Right lobe of liver (tissue), 6 donors: Measurements from ENCODE around the gene RIPK4. TPM values are rescaled to one million over a fixed set of nuclear protein-coding genes. Genes with fewer than 3 reads are reported as not detected.

ENCODE experiments used
- ATAC-seq, 4 donors: fragments of 200-7000 bp; cut with Tn5 transposase; one replicate each; pipeline ENCODE4 v1.9.1; 2020; ENCODE audit warnings: mild to moderate bottlenecking in 4 of 4, moderate library complexity in 4 of 4
- DNase-seq, 3 donors: peaks; one replicate each; pipeline ENCODE4 v3.0.0-alpha.2; 2020
- H3K27ac ChIP-seq, 3 donors: fragments of 200-600 bp; one replicate each; pipeline ENCODE4 v1.8.0; 2022
- H3K27me3 ChIP-seq, 2 donors: fragments of 200-600 bp; one replicate each; pipeline ENCODE4 v1.8.0; 2022
- H3K36me3 ChIP-seq, 4 donors: fragments of 200-600 bp; sonication (generic) in 1 of 4; one replicate each; pipeline versions ENCODE4 v1.5.1 to v1.8.0; 2017 to 2022; ENCODE audit warnings: control low read depth in 1 of 4
- H3K4me1 ChIP-seq, 4 donors: fragments of 200-600 bp; sonication (generic) in 1 of 4; one replicate each; pipeline versions ENCODE4 v1.5.1 to v1.8.0; 2017 to 2022; ENCODE audit warnings: control low read depth in 1 of 4
- H3K4me3 ChIP-seq, 3 donors: fragments of 200-600 bp; one replicate each; pipeline ENCODE4 v1.8.0; 2022
- H3K9me3 ChIP-seq, 4 donors: fragments of 200-600 bp; sonication (generic) in 1 of 4; one replicate each; pipeline versions ENCODE4 v1.5.1 to v1.8.0; 2017 to 2022; ENCODE audit warnings: control low read depth in 1 of 4
- POLR2A ChIP-seq: fragments of 450-650 bp; IDR thresholded peaks from one replicate; pipeline ENCODE4 v1.6.1; 2017; ENCODE audit warnings: antibody characterized with exemption, mild to moderate bottlenecking
- WGBS: methylation state at CpG from one replicate; pipeline ENCODE4 v1.1.6; 2018; ENCODE audit warnings: low coverage, low lambda C conversion rate; ENCODE audit not compliant: insufficient coverage; ENCODE audit errors: missing lambda C conversion rate; 5-methylcytosine and 5-hydroxymethylcytosine counted together
- intact Hi-C, 2 donors: fragments of 100-400 bp; cut with DNase I; formaldehyde crosslinking; loops; one replicate each; pipeline versions ENCODE4 v1.11.2 to v1.14.1; 2022
- total RNA-seq, 6 experiments: library from RNA; depleted of rRNA in 2 of 6; stranded (reverse); fragments of >200 nt in 2 of 6; fragmentation: NEBNext Ultra II Directional in 3 of 6; extraction: Animal tissue kit (Norgen Biotek cat#: 25700) in 3 of 6; gene quantifications; one replicate each; pipeline versions ENCODE4 v1.1.0 to v1.2.4, GENCODE V29; 2016 to 2023
- TF ChIP-seq, protein P1 (sequence below), 4 donors: fragments of 200-600 bp in 3 of 4; fragments of 450-650 bp in 1 of 4; IDR thresholded peaks; one replicate each; pipeline versions ENCODE4 v1.5.1 to v1.8.0; 2016 to 2022; ENCODE audit warnings: antibody characterized with exemption in 4 of 4, mild to moderate bottlenecking in 2 of 4
- donor health status: DM: no; HTN: yes; CAD: no.
- donor health status: DM: no; HTN: no; CAD: no.
- donor health status: DM: no; HTN: no; CAD: no.
- donor health status: DM: no; HTN: yes; CAD: no.
- donor health status: DM: no; HTN: yes; CAD: no.

Gene RIPK4
- total RNA-seq, 6 experiments from 2014 or later: 6.7 to 18.7 (median 12.7) TPM

DNA sequence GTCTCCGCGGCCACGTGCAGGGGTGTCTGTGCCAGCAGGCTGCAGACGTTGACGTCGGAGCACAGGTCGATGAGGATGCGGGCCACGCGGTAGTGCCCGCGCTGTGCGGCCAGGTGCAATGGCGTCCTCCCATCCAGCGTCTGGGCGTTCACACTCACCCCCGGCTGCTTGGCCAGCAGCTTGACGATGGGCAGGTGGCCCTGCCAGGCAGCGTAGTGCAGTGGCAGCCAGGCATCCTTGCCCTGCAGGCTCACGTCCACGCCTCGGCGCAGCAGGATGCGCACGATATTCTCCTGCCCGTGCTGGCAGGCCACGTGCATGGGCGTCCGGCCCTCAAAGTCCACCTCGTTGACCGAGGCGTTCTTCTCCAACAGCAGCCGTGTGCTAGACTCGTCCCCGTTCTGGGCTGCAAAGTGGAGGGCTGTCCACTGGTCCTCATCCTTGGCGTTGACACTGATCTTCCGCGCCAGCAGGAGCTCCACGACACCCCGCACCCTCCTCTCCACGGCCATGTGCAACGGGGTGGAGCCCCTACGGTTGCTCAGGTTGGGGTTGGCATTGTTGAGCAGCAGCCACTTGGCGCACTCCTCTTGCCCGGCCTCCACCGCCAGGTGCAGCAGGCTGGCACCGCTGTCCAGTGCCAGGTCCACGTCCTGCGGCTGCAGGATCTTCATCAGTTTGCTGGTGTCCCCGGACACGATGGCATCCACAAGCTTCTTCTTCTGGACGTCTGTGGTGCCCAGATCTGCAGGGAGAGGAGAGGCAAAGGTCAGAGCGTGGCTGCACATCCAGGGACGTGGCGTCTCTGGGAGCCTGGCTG, 25.4 kb downstream of the RIPK4 start:
- 65% methylated on average over 2 of the region's 55 CpGs for WGBS
- peak; percentile 5 to 57 (median 30) for ATAC-seq
- peaks cover 0 to 65% (median 29%) of the 10 kb centered on the region in 4 donors for H3K36me3 ChIP-seq

DNA sequence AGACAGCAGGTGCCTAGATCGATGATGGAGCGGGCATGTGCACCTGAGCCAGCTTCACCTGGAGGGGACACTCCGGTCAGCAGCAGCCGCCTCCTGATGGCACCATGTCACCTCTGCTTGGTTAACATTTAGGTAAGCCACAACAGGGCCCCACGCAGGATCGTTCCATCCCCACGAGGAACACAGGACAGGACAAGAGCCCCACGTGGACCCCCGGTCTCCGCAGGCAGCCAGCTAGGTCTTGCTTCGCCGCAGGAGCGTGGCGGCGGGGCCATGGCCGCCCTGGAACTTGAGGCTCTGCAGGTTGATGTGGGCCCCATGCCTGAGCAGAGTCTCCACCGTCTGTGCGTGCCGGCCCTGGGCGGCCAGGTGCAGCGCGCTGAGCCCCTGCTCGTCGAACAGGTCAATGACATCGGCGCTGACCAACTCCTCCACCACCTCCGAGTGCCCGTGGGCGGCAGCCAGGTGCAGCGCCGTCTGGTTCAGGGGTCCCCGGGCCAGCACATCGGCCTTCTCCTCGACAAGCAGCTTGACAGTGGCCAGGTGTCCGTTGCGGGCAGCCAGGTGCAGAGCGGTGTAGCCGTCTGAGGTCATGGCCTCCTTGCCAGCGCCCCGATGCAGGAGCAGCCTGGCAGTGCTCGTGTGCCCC, 26.1 kb downstream of the RIPK4 start:
- no peaks in the 10 kb centered on the region for H3K27me3 ChIP-seq
- no peaks in the 10 kb centered on the region for H3K4me1 ChIP-seq
- intact Hi-C loops: no loop called here
- WGBS: no CpG with 5 or more reads among the region's 41 CpGs
- H3K27ac ChIP-seq: no peak overlapping the region
- TF ChIP-seq POLR2A: no peak
- TF ChIP-seq, protein P1, sequence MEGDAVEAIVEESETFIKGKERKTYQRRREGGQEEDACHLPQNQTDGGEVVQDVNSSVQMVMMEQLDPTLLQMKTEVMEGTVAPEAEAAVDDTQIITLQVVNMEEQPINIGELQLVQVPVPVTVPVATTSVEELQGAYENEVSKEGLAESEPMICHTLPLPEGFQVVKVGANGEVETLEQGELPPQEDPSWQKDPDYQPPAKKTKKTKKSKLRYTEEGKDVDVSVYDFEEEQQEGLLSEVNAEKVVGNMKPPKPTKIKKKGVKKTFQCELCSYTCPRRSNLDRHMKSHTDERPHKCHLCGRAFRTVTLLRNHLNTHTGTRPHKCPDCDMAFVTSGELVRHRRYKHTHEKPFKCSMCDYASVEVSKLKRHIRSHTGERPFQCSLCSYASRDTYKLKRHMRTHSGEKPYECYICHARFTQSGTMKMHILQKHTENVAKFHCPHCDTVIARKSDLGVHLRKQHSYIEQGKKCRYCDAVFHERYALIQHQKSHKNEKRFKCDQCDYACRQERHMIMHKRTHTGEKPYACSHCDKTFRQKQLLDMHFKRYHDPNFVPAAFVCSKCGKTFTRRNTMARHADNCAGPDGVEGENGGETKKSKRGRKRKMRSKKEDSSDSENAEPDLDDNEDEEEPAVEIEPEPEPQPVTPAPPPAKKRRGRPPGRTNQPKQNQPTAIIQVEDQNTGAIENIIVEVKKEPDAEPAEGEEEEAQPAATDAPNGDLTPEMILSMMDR (IDR thresholded peaks at IDR 0.05): no peak
- H3K9me3 ChIP-seq: no peaks in the 10 kb centered on the region
- peak in 1 of 4 donors; percentile 9 for ATAC-seq
- DNase-seq: no peak
- H3K4me3 ChIP-seq: no peak overlapping the region
- H3K36me3 ChIP-seq: peaks cover 0 to 59% (median 26%) of the 10 kb centered on the region in 4 donors

More for the DNA sequence above, 25.4 kb downstream of the RIPK4 start:
- H3K9me3 ChIP-seq: no peaks in the 10 kb centered on the region
- no peak for DNase-seq
- intact Hi-C loops: no loop called here
- H3K27ac ChIP-seq: no peak overlapping the region
- no peaks in the 10 kb centered on the region for H3K4me1 ChIP-seq
- TF ChIP-seq POLR2A: no peak
- TF ChIP-seq, protein P1 (IDR thresholded peaks at IDR 0.05): no peak
- H3K4me3 ChIP-seq: no peak overlapping the region
- H3K27me3 ChIP-seq: no peaks in the 10 kb centered on the region

DNA sequence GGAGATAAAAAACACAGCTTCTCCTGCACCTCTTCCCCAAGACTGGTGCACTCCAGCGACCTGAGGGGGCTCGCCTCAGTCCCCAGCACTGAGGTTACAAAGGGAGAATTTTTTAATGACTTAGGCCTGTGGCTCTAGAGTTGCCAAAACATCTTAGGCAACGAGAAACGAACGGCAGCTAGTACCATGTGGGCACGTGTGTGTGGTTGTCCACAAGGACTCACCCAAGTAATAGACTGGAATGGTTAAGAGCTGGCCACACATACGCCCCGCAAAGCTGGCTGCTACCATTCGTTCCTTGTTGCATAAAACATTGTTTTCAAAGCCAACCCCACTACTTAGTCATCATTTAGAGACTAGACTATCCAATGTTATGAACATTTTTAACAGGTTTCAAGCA, 26.9 kb downstream of the RIPK4 start:
- H3K9me3 ChIP-seq: no peaks in the 10 kb centered on the region
- H3K36me3 ChIP-seq: peaks cover 0 to 55% (median 22%) of the 10 kb centered on the region in 4 donors
- intact Hi-C loops: no loop called here
- DNase-seq: no peak
- ATAC-seq: no peak
- no peak overlapping the region for H3K27ac ChIP-seq
- H3K27me3 ChIP-seq: no peaks in the 10 kb centered on the region
- H3K4me1 ChIP-seq: no peaks in the 10 kb centered on the region
- 82% methylated on average over 9 of the region's 9 CpGs for WGBS
- H3K4me3 ChIP-seq: no peak overlapping the region
- no peak for TF ChIP-seq POLR2A
- TF ChIP-seq, protein P1 (IDR thresholded peaks at IDR 0.05): no peak

DNA sequence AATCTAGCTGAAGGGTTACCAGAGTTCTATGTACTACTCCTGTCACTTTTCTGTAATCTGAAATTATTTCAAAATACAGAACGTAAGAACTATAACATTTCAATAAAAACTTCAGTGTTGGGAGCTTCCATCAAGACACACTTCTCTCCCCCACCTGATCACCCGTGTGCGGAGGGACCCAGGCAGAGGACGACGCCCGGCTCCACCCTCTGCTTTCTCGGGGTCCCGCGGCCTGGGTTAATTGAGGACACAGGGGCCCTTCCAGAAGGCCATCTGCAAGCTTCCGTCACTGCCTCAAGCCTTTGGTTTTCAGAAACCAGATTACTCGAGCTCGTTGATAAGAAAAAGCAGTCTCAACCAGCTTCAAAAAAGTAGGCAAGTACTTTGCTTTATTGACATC, 27.8 kb downstream of the RIPK4 start:
- no peak for ATAC-seq
- Histone ChIP-seq H3K9me3 (no peaks in the 10 kb centered on the region), H3K36me3 (peaks cover 0 to 45% (median 19%) of the 10 kb centered on the region in 4 donors), H3K4me3 (no peak overlapping the region), H3K4me1 (no peaks in the 10 kb centered on the region), H3K27me3 (no peaks in the 10 kb centered on the region), H3K27ac (no peak overlapping the region)
- WGBS: 78% methylated on average over 5 of the region's 12 CpGs
- DNase-seq: no peak
- intact Hi-C loops: no loop called here
- TF ChIP-seq, protein P1 (IDR thresholded peaks at IDR 0.05): no peak
- no peak for TF ChIP-seq POLR2A
